SU-DHL-6 (cell line): Measurements from ENCODE around the gene NOD1.
"Not testable (repeated sequence)": the region's sequence is repeated elsewhere in the genome, so short reads cannot be mapped to it uniquely, and the experiment has no call there.

Source experiments
- H2AFZ ChIP-seq: fragments of 200-600 bp; sonication (generic); 2 replicates; pipeline ENCODE4 v1.6.1; 2014; ENCODE audit warnings: low read depth, mild to moderate bottlenecking, moderate library complexity, mixed read lengths, antibody characterized with exemption, low read length; ENCODE audit not compliant: severe bottlenecking
- H3F3A ChIP-seq: fragments of 200-600 bp; shearing (Covaris generic); 2 replicates; pipeline ENCODE4 v1.6.0; 2016; ENCODE audit warnings: antibody characterized with exemption, mild to moderate bottlenecking; ENCODE audit not compliant: insufficient read depth
- H3K27ac ChIP-seq: fragments of 200-600 bp; sonication (generic); 2 replicates; pipeline ENCODE4 v1.5.1; 2016; ENCODE audit warnings: low read depth, mild to moderate bottlenecking, low read length, moderate library complexity, mixed read lengths
- H3K27me3 ChIP-seq: fragments of 200-600 bp; sonication (generic), shearing (Covaris generic); 2 replicates; pipeline ENCODE4 v1.6.0; 2014; ENCODE audit warnings: mild to moderate bottlenecking, low read length
- H3K36me3 ChIP-seq: fragments of 200-600 bp; sonication (generic); 2 replicates; pipeline ENCODE4 v1.6.1; 2014; ENCODE audit warnings: mild to moderate bottlenecking, low read length, mixed read lengths
- H3K4me2 ChIP-seq: fragments of 300-600, 200-600 bp; shearing (Covaris generic), sonication (generic); 2 replicates; pipeline ENCODE4 v1.6.0; 2014; ENCODE audit warnings: low read length, low read depth, mild to moderate bottlenecking; ENCODE audit not compliant: poor library complexity, severe bottlenecking
- H3K4me3 ChIP-seq: fragments of 200-600 bp; sonication (generic); 2 replicates; pipeline ENCODE4 v1.5.1; 2014; ENCODE audit warnings: antibody characterized with exemption, low read length, mild to moderate bottlenecking, mixed read lengths; ENCODE audit not compliant: insufficient read depth, poor library complexity, severe bottlenecking
- H3K79me2 ChIP-seq: fragments of 200-600 bp; sonication (generic); 2 replicates; pipeline ENCODE4 v1.6.1; 2014; ENCODE audit warnings: mild to moderate bottlenecking, low read length, moderate library complexity; ENCODE audit not compliant: insufficient read depth
- H3K9ac ChIP-seq: fragments of 200-600 bp; sonication (generic); 2 replicates; pipeline ENCODE4 v1.7.0; 2014; ENCODE audit warnings: mild to moderate bottlenecking, low read length
- H3K9me2 ChIP-seq: fragments of 200-600 bp; sonication (generic); replicated peaks from 2 replicates; pipeline ENCODE4 v1.6.1; 2014; ENCODE audit warnings: low read length; ENCODE audit not compliant: insufficient read depth
- H3K9me3 ChIP-seq: fragments of 200-600 bp; sonication (generic); 2 replicates; pipeline ENCODE4 v1.6.1; 2014; ENCODE audit warnings: low read length, mixed read lengths; ENCODE audit not compliant: insufficient read depth
- H4K20me1 ChIP-seq: fragments of 200-600 bp; sonication (generic); 2 replicates; pipeline ENCODE4 v1.6.1; 2014; ENCODE audit warnings: low read depth, mild to moderate bottlenecking, antibody characterized with exemption, low read length, moderate library complexity, mixed read lengths
- EZH2phosphoT487 ChIP-seq: fragments of 200-600 bp; sonication (generic), shearing (Covaris generic); conservative IDR thresholded peaks from 2 replicates; pipeline ENCODE4 v1.6.1; 2018; ENCODE audit warnings: mild to moderate bottlenecking, antibody characterized with exemption, low read length, moderate library complexity, mixed read lengths
- TF ChIP-seq, protein P1 (sequence below): fragments of 200-600 bp; sonication (generic); IDR thresholded peaks from one replicate; pipeline ENCODE4 v1.5.1; 2017; ENCODE audit warnings: antibody characterized with exemption, mild to moderate bottlenecking, low read length, moderate library complexity; ENCODE audit not compliant: insufficient read depth, poor library complexity, severe bottlenecking

Gene NOD1

DNA sequence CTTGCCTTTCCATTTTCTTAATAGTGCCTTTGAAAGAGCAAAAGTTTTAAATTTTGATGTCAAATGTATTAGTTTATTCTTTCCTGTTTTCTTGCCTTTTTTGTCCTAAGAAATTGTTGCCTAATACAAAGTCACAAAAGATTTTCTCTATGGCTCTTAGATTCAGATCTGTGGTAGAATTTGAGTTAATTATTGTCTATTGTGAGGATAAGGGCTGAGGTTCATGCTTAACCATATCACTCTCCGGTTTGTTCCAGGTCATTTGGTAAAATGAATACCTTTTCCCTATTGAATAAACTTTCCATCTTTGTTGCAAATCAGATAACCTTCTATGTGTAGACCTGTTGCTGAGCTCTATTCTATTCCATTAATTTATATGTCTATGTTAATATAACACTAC, 96.0 kb downstream of the NOD1 start:
- H3K9ac ChIP-seq: no peak overlapping the region
- no peaks in the 10 kb centered on the region for H3K9me3 ChIP-seq
- no peak overlapping the region for H3K4me2 ChIP-seq
- no peaks in the 10 kb centered on the region for H3K36me3 ChIP-seq
- H3K27ac ChIP-seq: no peak overlapping the region
- no peaks in the 10 kb centered on the region for H3K9me2 ChIP-seq
- no peaks in the 10 kb centered on the region for H3K79me2 ChIP-seq
- H4K20me1 ChIP-seq: no peaks in the 10 kb centered on the region
- no peaks in the 10 kb centered on the region for H3F3A ChIP-seq
- H3K27me3 ChIP-seq: no peaks in the 10 kb centered on the region
- no peak overlapping the region for H3K4me3 ChIP-seq
- no peak overlapping the region for H2AFZ ChIP-seq
- no peak for TF ChIP-seq EZH2phosphoT487
- TF ChIP-seq, protein P1, sequence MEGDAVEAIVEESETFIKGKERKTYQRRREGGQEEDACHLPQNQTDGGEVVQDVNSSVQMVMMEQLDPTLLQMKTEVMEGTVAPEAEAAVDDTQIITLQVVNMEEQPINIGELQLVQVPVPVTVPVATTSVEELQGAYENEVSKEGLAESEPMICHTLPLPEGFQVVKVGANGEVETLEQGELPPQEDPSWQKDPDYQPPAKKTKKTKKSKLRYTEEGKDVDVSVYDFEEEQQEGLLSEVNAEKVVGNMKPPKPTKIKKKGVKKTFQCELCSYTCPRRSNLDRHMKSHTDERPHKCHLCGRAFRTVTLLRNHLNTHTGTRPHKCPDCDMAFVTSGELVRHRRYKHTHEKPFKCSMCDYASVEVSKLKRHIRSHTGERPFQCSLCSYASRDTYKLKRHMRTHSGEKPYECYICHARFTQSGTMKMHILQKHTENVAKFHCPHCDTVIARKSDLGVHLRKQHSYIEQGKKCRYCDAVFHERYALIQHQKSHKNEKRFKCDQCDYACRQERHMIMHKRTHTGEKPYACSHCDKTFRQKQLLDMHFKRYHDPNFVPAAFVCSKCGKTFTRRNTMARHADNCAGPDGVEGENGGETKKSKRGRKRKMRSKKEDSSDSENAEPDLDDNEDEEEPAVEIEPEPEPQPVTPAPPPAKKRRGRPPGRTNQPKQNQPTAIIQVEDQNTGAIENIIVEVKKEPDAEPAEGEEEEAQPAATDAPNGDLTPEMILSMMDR: no peak

DNA sequence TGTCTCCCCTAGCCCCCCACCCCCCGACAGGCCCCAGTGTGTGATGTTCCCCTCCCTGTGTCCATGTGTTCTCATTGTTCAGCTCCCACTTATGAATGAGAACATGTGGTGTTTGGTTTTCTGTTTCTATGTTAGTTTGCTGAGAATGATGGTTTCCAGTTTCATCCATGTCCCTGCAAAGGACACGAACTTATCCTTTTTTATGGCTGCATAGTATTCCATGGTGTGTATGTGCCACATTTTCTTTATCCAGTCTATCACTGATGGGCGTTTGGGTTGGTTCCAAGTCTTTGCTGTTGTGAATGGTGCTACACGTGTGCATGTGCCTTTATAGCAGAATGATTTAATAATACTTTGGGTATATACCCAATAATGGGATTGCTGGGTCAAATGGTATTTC, 97.8 kb downstream of the NOD1 start:
- H3K9me3 ChIP-seq, H3K79me2 ChIP-seq, H3K36me3 ChIP-seq, H3K4me2 ChIP-seq, H3K27me3 ChIP-seq, H3K9me2 ChIP-seq, H2AFZ ChIP-seq, H3K4me3 ChIP-seq, H3K9ac ChIP-seq, H3K27ac ChIP-seq, H4K20me1 ChIP-seq, H3F3A ChIP-seq: not testable (repeated sequence)

DNA sequence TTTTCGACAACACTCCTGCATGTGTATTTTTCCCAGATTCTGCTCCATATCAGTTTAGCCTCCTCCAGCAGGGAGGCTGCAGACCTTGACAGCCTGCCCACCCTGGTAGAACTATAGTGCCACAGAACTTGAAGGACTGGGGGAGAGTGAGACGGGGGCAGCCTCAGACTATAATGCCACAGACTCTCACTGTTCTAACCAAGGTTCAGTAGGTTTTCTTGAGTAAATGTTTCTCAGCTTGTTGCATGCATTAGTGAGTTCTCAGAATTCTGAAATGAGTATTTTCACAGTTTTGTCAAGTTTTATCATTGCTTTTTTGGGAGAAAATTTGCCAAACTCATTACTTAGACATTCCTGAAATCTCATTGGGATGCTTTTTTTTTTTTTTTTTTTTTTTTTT, 98.3 kb downstream of the NOD1 start:
- Histone ChIP-seq H3K4me3 (no peak overlapping the region), H3K27me3 (no peaks in the 10 kb centered on the region), H2AFZ (no peak overlapping the region), H4K20me1 (no peaks in the 10 kb centered on the region), H3K36me3 (no peaks in the 10 kb centered on the region), H3F3A (no peaks in the 10 kb centered on the region), H3K79me2 (no peaks in the 10 kb centered on the region), H3K4me2 (no peak overlapping the region), H3K9me2 (no peaks in the 10 kb centered on the region), H3K9me3 (no peaks in the 10 kb centered on the region), H3K9ac (no peak overlapping the region), H3K27ac (no peak overlapping the region)
- TF ChIP-seq, protein P1: no peak
- TF ChIP-seq EZH2phosphoT487: no peak

DNA sequence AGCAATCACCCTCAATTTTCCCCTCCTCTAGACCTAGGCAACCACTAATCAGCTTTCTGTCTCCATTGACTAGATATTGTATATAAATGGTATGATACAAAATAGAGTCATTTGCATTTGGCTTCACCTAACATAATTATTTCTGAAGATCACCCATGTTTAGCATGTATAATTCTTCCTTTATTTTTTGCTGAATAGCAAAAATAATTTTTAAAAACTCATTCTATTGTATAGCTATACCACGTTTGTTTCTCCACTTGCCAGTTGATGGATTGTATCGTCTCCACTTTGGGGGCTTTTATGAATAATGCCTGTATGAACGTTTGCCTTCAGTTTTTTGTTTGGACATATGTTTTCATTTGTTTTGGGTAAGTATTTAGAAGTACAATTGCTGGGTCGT, 98.8 kb downstream of the NOD1 start:
- Histone ChIP-seq H4K20me1 (no peaks in the 10 kb centered on the region), H3F3A (no peaks in the 10 kb centered on the region), H3K9me2 (no peaks in the 10 kb centered on the region), H3K79me2 (no peaks in the 10 kb centered on the region), H3K27ac (no peak overlapping the region), H3K9me3 (no peaks in the 10 kb centered on the region), H3K9ac (no peak overlapping the region), H3K4me3 (no peak overlapping the region), H3K36me3 (no peaks in the 10 kb centered on the region), H3K4me2 (no peak overlapping the region), H3K27me3 (no peaks in the 10 kb centered on the region), H2AFZ (no peak overlapping the region)
- TF ChIP-seq, protein P1: no peak
- no peak for TF ChIP-seq EZH2phosphoT487
